ENCODE data around the gene IL12RB1. TPM values are rescaled to one million over a fixed set of nuclear protein-coding genes. Genes with fewer than 3 reads are reported as not detected.
A peak's percentile ranks its signal among the peaks of the same experiment; 100 is the strongest.

IL12RB1 gene
- under 1 TPM; 0.13 to 0.46 (median 0.19) TPM for polyA plus RNA-seq (ENCODE audit: insufficient read length in 4 of 4)

- no peak for DNase-seq (ENCODE audit: low read depth in 4 of 4, low spot score in 3 of 4)
These were observed at the start of gene IL12RB1 for GRCh38 chr19:18086590-18087138. TSS of gene IL12RB1 (minus strand) at chr19:18086934. CDS start at chr19:18086823, 111 bp downstream.

DNA sequence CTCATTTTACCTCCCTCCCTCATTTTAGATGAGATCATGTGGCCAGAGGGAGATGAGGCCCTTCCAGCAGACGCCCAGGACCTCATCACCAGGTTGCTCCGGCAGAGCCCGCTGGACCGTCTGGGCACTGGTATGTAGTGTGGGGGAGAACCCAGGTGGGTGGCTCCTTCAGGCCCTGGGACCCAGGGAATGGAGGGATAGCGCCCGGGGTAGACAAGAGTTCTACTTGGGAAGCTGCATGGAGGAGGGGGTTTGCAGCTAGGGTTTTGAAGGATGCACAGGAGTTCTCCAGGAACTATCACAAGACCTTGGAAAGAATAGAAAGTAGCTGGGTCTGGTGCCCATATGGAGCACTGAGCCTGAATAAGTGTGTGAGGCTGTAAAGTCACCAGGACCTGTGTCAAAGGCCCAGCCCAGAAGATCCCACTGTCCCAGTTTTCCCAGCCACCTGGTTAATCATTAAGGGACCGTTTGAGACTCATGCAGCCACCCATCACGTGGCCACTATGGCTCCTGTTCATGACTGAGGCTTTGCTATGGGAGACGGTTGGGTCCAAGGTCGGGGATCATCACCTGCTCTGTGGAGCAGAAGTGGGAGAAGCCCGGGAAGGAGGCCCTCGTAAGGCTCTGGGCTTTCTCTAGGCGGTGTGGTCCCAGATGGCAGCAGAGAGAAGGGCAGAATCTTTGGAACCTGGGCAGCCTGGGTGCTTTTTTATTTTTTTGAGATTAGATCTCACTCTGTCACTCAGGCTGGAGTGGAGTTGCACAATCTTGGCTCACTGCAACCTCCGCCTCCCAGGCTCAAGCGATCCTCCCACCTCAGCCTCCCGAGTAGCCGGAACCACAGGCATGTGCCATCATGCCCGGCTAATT lies 49.2 kb upstream of the IL12RB1 start:
- peak in 1 of 4 donors; percentile 43 for DNase-seq (ENCODE audit: low read depth in 4 of 4, low spot score in 3 of 4)

- no peak for DNase-seq (ENCODE audit: low read depth in 4 of 4, low spot score in 3 of 4)
These were observed 45.3 kb upstream of the IL12RB1 start for GRCh38 chr19:18131841-18132596.

GRCh38 chr19:18130523-18131242 lies 43.9 kb upstream of the IL12RB1 start:
- DNase-seq (ENCODE audit: low read depth in 4 of 4, low spot score in 3 of 4), result no peak

GRCh38 chr19:18128805-18129204 lies 42.1 kb upstream of the IL12RB1 start:
- DNase-seq (ENCODE audit: low read depth in 4 of 4, low spot score in 3 of 4), result no peak

DNA sequence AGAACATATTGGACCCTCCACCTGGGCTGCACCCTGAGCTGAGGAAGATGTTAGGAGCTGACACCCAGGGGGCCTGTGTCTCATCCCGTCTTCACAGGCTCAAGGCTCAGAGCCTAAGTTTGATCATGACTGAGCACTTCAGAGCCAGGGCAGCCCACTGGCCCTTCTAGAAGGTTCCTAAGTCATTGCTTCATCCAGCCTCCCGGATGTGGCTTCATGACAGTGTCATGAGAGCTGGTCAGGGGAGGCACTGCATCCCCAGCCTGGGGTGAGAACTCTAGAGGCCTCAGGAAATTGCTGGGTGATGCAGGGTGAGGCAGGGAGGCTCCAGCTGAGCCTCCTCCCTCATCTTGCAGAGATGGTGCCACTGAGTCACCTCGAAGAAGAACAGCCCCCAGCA lies 41.3 kb upstream of the IL12RB1 start:
- DNase-seq (ENCODE audit: low read depth in 4 of 4, low spot score in 3 of 4), result no peak

DNA sequence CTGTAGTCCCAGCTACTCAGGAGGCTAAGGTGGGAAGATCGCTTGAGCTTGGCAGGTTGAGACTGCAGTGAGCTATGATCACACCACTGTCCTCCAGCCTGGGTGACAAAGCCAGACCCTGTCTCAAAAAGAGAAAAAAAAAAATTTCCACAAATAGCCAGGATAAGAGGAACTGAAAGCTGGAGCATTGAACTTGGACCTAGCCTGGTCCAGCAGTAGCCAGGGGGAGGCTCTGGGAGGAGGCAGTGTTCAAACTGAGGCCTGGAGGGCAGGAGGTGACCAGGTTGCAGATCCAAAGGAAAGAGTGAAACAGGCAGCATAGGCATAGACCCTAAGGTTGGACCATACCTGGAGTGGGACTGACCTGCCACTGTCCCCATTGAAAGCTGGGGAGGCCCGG lies 39.4 kb upstream of the IL12RB1 start:
- DNase-seq (ENCODE audit: low read depth in 4 of 4, low spot score in 3 of 4), result no peak

- DNase-seq (ENCODE audit: low read depth in 4 of 4, low spot score in 3 of 4), result no peak
These were observed 37.1 kb upstream of the IL12RB1 start for GRCh38 chr19:18123819-18124218.

- DNase-seq (ENCODE audit: low read depth in 4 of 4, low spot score in 3 of 4), result no peak
These were observed 36.4 kb upstream of the IL12RB1 start for GRCh38 chr19:18122860-18123795.

DNA sequence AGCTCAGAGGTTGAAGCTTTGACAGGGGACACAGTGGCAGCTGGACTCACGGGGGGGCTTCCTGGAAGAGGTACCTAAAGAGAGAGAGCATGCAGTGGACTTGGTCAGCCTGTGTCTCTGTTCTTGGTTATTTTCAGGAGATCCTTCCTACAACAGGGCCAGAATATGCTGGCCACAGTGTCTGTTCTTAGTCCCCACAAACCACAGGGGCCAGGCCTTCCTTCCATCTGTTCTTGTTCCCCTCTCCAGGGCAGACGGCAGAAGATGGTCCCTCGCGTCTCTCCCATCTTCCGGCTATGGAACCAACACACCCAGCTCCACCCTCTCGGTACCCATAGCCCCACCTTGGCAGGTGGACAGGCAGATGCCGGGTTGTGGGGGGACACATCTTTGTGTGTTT lies 35.7 kb upstream of the IL12RB1 start:
- no peak for DNase-seq (ENCODE audit: low read depth in 4 of 4, low spot score in 3 of 4)

DNA sequence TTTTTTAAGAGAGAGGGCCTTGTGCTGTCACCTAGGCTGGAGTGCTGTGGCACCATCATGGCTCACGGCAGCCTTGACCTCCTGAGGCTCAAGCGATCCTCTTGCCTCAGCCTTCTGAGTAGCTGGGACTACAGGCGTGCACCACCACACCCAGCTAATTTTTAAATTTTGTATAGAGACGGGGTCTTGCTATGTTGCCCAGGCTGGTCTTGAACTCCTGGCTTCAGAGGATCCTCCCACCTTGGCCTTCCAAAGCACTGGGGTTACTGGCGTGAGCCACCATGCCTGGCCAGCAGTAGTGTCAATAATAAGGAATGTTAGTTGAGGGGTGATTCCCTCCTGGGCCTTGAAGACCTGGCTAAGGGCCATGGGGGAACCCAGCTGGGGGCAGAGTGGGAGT lies 34.4 kb upstream of the IL12RB1 start:
- no peak for DNase-seq (ENCODE audit: low read depth in 4 of 4, low spot score in 3 of 4)

DNA sequence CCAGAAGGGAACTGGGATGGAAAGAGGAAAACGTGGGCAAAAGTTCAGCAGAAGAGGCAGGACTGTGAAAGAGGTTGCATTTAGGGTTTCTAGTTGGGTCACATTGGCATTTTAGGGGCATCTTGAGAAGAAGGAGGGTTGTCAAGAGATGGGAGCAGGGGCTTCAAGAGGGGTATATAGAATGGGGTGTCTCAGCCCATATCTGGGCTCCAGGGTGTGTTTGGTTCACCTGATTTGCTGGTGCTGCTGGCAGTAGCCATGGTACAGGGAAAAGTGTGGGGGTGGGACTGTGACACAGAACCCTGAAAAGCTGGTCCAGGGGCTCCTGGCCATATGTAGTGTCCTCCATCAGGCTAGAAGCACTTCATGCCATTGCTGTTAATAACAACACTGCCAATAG lies 33.4 kb upstream of the IL12RB1 start:
- no peak for DNase-seq (ENCODE audit: low read depth in 4 of 4, low spot score in 3 of 4)

- no peak for DNase-seq (ENCODE audit: low read depth in 4 of 4, low spot score in 3 of 4)
These were observed 33.0 kb upstream of the IL12RB1 start for GRCh38 chr19:18119717-18120105.

GRCh38 chr19:18119013-18119716 lies 32.4 kb upstream of the IL12RB1 start:
- DNase-seq (ENCODE audit: low read depth in 4 of 4, low spot score in 3 of 4), result no peak

DNA sequence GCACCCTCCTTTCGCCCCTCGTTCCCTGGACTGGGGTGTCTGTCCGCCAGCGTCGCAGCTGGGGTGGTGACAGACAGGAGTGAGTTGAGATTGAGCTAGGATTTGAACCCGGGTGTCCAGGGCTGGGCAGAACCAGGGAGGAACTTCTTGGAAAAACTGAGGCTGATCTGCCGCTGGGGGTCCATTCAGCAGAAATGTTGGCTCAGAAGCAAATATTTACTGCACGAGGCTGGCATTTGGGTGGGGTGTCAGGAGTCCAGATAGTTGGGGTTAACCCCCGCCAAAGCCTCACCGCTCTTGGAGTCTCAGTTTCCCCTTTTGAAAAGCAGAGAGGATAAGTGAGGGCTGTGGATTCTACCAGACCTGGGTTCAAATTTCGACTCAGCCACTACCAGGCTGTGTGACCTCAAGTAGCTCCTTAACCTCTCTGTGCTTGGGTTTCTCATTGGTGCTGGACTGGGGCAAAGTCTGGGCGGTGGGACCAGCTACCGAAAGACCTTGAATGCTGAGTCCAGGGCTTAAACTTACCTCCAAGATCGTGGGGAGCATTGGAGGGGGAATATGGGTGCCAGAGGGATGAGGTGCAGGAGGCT lies 31.8 kb upstream of the IL12RB1 start:
- DNase-seq (ENCODE audit: low read depth in 4 of 4, low spot score in 3 of 4), result no peak

- DNase-seq (ENCODE audit: low read depth in 4 of 4, low spot score in 3 of 4), result peak in 3 of 4 donors; percentile 69 to 75 (median 74)
These were observed 31.1 kb upstream of the IL12RB1 start for GRCh38 chr19:18117692-18118378.

GRCh38 chr19:18117364-18117691 lies 30.6 kb upstream of the IL12RB1 start:
- no peak for DNase-seq (ENCODE audit: low read depth in 4 of 4, low spot score in 3 of 4)

GRCh38 chr19:18114483-18114882 lies 27.7 kb upstream of the IL12RB1 start:
- DNase-seq (ENCODE audit: low read depth in 4 of 4, low spot score in 3 of 4), result no peak
